Measurements from ENCODE around the gene C6orf163.

DNA sequence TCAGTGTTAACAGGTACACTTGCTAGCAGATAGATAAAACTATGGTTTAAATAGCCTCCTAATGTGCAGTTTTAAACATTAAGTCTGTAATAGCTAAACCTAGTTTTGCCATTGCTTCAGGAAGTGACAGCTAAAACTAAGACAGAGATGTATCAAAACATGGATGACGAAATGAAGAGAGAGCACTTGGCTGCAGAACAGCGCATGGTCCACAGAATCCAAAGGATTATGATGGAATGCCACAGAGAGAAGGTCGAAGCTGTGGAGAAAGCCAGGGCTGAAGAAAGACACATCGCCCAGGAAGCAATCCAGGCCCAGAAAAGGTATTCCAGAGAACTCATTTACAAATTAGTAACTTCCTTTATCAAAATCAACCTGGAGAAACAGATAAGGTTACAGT is 11.6 kb downstream of the C6orf163 start:
- TF ChIP-seq TAF1 (IDR thresholded peaks at IDR 0.05; ENCODE audit: borderline replicate concordance, low read depth, low read length) (no peak), POLR2A (IDR thresholded peaks at IDR 0.05; ENCODE audit: low read depth, low read length) (no peak), POLR2AphosphoS5 (IDR thresholded peaks at IDR 0.05; ENCODE audit: low read depth, low read length) (no peak)

All from GM12892 (cell line).